Cortex of kidney (tissue), 1 donor: ENCODE measurements around the gene THAP7.

Experiments used
- DNase-seq: peaks from one replicate; lab custom pipeline; 2025; lab: John Stamatoyannopoulos, UW

THAP7 gene

DNA sequence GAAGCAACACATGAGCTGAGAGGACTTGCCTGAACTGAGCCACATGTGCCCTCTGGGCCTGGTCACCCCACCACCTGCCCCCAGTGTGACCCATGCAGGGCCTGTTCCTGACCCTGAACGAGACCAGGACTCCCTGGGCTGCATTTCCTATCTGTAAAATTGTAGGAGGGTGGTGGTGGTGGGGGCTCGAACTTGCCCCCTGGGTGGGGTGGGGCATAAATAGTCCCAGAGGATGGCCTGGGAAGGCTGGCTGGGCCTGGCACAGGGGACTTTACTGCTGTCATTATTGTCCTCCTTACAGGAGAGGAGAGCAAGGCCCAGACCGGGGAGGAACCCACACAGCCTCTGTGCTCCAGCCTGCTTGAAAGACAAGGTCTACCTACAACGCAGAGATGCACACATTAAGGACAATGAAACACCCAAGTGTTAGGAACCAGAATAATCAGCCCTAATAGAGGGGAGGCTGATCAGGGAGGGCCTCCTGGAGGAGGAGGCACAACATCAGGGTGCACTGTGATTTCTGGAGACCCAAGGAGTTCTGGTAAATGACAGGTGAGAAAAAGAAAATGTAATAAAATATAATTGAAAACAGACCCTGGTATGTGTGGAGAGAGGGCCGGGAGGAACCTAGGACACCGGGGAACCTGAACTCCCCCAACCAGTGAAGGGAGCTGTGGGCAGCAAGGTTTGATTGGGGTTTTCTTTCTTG lies 37.7 kb downstream of the THAP7 start:
- no peak for DNase-seq

DNA sequence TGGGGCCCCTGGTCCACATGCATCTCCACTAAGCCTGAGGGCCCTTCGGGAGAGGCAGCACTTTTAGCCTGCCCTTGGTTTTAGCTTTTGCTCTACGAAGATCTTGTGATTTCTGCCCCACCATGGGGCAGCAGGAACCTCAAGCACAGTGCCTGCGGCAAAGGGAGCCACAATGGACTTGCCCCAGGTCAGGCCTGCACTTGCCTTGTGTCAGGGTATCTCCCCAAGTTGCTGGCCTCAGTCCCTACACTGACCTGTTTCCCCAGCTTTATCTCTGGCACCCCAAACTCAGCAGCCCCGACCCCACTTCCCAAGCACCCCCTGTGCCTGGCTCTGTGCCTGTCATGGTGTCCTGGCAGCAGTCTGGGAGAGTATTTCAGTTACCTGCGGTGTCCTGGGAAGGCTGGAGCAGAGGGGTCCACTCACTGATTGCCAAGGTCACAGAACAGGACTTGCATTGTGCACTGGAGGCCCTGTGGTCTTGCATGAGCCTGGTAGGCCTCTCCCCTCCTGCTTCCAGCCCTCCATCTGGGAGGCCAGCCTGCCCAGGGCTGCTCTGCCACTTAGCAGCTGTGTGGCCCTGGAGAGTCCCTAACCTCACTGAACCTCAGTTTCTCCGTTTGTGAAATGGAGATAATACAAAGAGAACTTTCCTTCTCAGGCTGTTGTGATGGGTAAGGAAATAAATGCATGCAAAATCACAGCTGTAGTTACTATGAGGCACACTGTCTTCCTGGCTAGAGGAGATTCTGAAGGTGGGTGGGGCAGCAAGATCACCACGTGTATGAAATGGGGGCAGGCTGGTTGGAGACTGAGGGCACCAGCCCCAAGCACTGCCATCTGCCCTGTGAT lies 38.5 kb downstream of the THAP7 start:
- DNase-seq, result no peak

DNA sequence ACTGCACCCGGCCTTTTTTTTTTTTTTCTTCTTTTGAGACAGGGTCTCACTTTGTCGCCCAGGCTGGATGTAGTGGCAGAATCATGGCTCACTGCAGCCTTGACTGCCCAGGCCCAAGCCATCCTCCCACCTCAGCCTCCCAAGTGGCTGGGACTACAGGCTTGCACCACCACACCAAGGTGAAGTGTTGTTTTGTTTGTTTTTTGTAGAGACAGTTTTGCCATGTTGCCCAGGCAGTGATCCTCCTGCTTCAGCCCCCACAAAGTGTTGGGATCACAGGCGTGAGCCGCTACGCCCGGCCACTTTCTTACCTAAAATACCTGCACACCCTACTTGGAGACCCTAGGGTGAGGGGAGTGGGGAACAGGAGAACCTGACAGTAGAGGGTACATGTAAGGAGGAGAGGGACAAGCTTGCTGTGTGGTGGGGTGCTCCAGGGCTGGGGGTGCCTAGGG lies 39.4 kb downstream of the THAP7 start:
- DNase-seq, result no peak

DNA sequence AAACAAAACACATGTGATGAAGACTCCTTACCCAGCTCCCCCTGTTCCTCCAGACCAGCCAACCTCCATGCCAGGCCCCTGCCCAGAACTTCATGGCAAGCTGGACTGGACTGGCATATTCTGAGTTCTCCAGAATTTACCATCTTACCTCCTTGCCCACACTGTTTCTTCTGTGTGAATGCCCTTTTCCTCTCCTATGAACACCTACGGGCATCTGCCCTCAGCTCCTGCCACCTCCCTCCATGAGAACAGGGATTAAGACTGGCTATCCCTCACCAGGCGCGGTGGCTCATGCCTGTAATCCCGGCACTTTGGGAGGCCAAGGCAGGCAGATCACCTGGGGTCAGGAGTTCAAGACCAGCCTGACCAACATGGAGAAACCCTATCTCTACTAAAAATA lies 41.3 kb downstream of the THAP7 start:
- no peak for DNase-seq

DNA sequence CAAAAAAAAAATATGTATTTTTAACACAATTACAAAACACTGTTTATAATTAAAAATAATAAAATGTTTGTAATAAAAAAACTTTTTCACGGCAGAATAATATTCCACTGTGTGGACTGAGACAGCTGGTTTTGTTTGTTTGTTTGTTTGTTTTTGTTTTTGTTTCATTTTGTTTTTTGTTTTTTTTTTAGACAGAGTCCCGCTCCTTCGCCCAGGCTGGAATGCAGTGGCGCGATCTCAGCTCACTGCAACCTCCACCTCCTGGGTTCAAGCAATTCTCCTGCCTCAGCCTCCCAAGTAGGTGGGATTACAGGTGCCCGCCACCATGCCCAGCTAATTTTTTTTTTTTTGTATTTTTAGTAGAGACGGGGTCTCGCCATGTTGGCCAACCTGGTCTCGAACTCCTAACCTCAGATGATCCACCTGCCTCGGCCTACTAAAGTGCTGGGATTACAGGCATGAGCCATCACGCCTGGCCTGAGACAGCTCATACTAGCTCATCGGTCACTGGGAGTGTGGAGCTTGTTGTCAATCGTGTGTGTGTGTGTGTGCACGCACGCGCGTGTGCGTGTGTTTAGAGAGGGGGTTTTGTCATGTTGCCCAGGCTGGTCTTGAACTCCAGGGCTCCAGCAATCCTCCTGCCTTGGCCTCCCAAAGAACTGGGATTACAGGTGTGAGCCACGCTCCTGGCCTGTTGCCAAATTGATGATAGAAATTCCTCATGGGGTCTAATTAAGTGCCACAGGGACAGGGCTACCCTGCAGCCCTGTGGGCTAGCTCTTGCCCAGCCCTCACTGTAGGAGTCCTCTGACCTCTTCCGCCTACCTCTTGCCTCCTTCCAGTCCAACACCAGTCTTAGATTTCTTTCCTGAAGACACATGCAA lies 42.1 kb downstream of the THAP7 start:
- DNase-seq, result no peak

DNA sequence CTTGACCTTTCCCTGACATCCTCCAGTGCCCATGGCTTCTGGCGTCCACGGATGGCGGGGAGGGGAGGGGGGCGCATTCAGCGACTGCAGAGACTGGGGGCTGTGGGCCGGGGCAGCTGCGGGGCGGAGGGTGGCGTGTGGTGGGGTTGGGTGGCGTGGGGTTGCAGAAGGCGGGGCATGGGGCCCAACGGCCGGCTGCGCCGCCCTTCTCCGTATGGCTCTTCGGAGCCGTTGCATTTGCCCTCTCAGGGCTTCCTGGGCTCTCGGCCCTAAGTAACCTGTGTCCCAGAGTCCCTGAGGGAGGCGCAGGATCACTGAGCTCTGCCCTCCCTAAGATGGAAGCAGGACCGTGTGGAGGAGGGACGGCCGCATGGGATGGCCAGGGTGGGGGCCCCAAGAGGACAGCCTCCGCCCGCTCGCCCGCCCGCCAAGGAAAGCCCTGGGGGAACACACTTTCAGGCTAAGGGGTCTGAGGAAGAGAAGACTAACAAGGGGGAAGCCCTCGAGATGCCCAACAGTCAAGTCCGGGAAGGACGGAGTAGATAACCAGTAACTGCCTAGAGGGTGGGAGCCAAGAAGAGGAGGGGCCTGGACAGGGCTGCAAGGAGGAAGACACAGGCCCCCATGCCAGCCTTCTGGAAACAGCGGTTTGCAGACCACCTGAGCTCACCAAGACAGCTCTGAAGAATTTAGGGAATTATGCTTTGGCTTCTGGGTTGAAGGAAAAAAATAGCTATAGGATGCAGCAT lies 44.1 kb downstream of the THAP7 start:
- DNase-seq, result no peak

DNA sequence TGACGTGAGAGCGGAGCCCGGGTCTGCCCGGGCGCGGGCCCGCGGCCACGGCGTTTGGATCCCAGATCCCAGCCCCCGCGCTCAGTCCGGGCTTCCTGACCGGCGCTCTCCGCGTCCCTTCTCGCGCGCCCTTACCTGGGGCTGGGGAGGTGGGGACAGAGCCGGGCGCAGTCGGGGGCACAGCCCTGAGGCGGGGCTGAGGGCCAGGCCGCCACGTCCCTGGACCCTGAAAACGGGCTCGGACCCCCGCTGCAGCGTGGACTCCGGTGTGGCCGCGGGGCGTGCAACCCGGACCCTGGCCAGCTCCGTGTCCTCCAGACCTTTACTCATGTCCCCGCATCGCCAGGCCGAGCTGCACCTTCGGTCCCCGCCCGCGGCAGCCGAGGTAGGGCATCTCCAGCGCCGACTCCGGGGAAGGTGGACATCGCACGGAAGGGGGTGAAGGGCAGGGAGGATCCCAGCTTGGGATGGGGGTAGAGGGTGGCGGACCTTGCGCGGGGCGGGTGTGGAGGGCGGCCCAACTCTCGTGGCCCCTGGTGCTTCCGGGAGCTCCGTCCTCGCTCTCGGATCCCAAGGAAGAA lies 44.7 kb downstream of the THAP7 start:
- no peak for DNase-seq

DNA sequence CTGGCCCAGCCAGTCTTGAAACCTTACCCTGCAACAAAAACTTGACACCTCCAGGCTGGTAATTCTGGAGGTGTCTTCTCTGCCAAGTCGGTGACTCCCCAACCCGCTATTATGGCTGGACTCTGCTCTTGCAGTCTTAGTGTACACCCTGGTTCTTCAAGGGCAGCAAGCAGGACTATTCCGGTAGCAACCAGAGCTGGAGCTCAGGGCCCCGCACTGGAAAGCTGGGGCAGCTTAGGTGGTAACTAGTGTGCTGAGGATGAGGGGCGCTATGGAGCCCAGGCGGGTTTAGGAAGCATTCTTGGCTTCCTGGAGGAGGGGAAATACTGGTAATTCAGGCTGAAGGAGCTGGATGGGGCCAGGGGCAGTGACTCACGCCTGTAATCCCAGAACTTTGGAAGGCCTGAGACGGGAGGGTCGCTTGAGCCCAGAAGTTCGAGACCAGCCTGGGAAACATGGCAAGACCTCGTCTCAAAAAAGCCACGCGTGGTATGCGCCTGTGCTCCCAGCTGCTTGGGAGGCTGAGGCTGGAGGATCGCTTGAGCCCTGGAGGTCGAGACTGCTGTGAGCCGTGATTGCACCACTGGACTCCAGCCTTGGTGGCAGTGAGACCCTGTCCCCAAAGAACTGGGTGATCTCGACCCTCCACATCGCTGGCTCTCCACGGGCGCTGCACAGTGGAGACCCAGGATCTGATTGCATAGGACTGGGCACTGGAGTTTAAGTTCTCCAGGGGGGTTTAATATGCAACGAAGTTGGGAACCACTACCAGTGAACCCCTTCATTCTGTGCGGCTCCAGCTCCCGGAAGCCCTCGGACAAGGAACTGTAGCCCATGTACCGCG lies 45.4 kb downstream of the THAP7 start:
- no peak for DNase-seq

DNA sequence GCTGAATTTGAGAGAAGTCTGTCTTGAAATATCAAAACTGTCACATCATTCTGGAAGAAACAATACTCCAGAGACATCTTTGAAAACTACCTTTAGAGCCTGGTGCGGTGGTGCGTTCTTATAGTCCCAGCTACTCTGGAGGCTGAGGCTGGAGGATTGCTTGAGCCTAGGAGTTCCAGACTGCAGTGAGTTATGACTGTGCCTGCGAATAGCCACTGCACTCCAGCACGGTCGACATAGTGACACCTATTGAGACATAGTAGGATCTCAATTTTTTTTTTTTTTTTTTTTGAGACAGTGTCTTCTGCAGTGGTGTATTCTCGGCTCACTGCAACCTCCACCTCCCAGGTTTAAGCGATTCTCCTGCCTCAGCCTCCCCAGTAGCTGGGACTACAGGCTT lies 46.4 kb downstream of the THAP7 start:
- no peak for DNase-seq

DNA sequence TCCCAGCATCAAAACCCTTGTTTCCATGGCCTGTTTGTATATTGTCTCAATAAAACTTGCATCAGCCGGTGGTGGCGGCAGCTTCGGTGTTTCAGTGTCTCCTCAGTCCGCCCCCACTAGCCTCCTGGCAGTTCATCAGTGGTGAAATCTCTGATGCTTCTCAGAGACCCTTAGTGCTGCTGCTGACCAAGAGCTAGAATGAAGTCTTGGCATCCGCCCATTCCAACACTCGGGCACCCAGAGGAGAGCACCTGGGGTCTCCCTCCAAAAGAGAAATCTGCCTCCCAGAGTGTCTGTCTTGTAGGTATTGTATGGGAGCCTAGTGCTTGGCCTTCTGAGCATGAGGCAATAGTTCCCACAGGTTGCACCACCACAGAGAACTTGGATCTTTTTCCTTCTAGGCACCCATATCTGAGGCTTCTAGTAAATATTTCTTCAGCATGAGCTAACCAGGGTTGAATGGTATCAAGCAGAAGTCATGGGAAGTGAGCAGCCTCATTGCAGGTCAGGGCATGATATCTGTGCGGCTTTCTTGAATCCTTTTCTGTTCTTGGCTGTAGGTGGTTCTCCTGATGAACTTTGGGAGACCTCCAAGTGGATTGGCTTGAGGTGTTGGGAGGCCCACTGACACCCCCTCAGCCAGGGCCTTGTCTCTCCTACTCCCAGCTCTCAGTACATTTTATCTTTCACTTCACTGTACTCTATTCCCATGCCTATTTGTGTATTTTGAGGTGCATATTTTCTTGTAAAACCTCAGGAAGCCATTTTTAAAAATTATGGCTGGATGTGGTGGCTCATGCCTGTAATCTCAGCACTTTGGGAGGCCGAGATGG lies 48.0 kb downstream of the THAP7 start:
- no peak for DNase-seq

DNA sequence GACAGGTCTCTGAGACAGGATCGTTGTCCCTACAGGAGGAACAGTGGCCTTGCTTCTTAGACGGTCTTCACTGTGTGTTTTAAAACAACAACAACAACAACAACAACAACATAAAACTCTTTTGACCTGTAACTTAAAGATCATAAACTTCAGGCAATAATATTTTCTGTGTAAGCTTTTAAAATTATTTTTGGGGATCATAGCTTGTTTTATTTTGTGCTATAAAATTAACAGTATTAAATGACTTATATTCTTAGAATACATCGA lies 48.6 kb downstream of the THAP7 start:
- DNase-seq, result no peak

DNA sequence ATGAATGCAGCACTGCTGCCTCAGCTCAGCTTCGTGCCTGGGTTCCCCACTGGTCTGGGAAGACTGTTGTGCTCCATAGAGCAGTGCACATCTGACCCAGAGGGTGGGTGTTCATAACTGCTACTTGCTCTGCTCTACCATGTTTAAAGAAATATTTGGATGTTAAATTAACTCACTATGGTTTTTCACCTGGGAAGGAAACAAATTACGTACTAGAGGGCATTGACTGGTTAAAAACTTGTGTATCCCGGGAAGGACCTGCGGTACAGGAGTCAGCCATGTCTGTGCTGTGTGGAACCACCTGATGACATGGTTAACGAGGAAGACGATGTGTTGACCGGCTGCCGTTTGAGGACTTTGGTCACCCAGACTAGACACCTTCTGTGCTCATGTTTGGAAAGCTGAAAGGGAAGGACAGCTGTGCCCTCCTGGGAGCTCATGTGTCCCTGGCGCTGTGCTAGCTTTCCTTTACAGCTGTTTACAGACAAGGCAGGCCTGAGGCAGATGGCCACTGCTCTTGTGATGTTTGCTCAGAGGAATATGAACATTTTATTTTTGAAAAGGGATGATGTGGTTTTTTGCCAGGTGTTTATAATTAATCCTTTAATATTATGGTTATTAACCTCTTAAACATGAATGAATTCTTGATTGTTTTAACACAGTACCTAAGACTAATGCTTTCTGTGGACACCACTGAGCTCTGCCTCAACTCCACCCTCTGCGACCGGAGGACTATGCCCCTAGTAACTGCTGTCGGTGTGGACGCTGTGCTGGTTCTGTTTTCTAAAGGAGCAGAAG lies 49.2 kb downstream of the THAP7 start:
- no peak for DNase-seq

DNA sequence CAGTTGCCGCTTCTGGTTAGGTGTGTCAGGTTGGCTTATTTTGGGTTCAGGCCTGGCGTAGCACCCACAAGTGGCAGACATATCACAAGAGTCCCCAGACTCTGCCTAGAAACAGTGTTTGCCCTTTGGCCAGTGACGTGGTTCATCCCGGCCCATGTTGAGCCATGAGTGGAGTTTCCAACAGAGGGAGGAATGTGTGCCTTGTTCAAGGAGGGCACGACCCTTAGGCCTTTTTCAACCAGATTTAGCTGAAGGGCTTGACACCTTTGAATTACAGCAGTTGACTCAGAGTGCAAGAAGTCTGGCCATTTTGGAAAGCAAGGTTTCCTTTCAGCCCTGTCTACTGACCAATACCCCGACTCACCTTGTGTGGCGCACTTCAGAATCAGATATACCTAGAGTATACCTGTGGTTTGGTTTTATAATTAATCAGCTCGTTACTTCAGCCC lies 50.0 kb downstream of the THAP7 start:
- DNase-seq, result no peak

DNA sequence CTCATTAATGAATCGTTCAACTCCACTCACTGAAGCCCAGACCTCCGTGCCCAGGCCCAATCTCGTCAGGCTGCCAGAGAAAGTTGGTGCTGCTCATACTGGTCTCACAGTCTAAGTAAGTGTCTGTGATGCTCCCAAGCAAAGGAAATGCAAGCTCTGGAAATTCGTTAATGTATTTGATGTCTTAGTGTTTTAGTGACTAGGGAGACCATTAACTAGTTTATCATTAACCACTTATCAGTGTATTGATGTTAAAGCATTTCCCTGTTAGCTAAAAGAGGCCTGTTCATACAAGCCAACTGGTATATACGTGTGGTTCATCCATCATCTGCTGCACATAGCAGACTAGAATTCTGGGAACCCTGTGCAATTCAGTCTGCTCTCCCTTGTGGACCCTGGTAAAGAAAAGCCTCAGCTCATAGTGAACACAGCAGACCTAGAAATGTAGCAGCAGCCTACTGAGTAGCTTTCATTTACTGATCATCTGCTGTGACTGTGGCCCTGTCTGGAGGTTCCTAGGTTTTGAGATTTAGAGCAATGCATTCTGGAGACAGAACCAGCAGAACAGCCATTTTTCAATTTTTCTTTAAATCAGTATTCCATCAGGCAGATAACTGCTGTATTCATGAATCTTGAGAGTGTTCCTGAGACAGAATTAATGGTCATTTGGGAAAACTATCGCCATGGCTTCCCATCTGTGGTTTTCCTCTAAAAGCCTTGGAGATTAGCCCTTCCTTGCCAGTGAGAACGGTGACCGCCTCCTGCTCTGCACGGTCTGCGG lies 50.6 kb downstream of the THAP7 start:
- DNase-seq, result no peak

DNA sequence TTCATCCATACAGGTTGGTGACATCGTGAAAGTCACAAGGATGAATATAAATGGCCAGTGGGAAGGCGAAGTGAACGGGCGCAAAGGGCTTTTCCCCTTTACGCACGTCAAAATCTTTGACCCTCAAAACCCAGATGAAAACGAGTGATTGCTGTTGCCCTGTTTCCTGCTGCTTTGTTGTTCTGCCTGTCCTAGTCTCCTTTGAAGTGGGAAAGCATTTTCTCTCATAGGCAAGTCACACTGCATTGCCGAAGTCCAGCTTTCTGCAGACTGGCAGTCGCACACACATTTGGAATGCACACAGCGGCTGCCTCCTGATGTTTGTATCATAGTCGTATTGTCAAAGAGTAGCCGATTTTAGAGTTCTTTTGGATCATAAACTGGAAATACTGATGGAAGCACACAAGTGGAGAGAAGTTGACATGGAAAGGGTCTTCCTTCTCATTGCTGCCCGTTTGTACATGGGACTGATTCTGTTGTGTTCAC lies 52.2 kb downstream of the THAP7 start:
- DNase-seq, result no peak
